GM18870 (cell line): ENCODE results near the gene BORCS8.
"Not testable (repeated sequence)": the region's sequence is repeated elsewhere in the genome, so short reads cannot be mapped to it uniquely, and the experiment has no call there.

Source experiments
- ATAC-seq: cut with Tn5 transposase; IDR thresholded peaks from one replicate; pipeline ENCODE4 v1.9.1; 2021; ENCODE audit warnings: moderate library complexity; ENCODE audit not compliant: unreplicated experiment

The BORCS8 gene

GRCh38 chr19:19192078-19192882 is at the start of gene BORCS8, which contains the start of gene RFXANK:
BORCS8 (minus strand) TSS chr19:19192152; CDS start chr19:19192117, 35 bp downstream.
RFXANK (plus strand) TSS chr19:19192258; CDS start chr19:19193947, 1,689 bp downstream.
- ATAC-seq: peak; percentile 73

GRCh38 chr19:19240476-19240875 is 48.5 kb upstream of the BORCS8 start:
- ATAC-seq: no peak

GRCh38 chr19:19239675-19240074 is 47.7 kb upstream of the BORCS8 start:
- no peak for ATAC-seq

- ATAC-seq: no peak
Measured at GRCh38 chr19:19238126-19238894, 46.4 kb upstream of the BORCS8 start.

GRCh38 chr19:19236173-19236572 is 44.2 kb upstream of the BORCS8 start:
- ATAC-seq: no peak

GRCh38 chr19:19234220-19234816 is 42.4 kb upstream of the BORCS8 start:
- no peak for ATAC-seq

- ATAC-seq: no peak
Measured at GRCh38 chr19:19232261-19232721, 40.3 kb upstream of the BORCS8 start.

- no peak for ATAC-seq
Measured at GRCh38 chr19:19230999-19231398, 39.0 kb upstream of the BORCS8 start.

- ATAC-seq: no peak
Measured at GRCh38 chr19:19229701-19230100, 37.7 kb upstream of the BORCS8 start.

- ATAC-seq: no peak
Measured at GRCh38 chr19:19227217-19227616, 35.3 kb upstream of the BORCS8 start.

GRCh38 chr19:19226663-19227062 is 34.7 kb upstream of the BORCS8 start:
- no peak for ATAC-seq

GRCh38 chr19:19226204-19226603 is 34.3 kb upstream of the BORCS8 start:
- no peak for ATAC-seq

- no peak for ATAC-seq
Measured at GRCh38 chr19:19224852-19225494, 33.0 kb upstream of the BORCS8 start.

GRCh38 chr19:19224150-19224851 is 32.3 kb upstream of the BORCS8 start:
- no peak for ATAC-seq

GRCh38 chr19:19223636-19224035 is 31.7 kb upstream of the BORCS8 start:
- no peak for ATAC-seq

- no peak for ATAC-seq
Measured at GRCh38 chr19:19223060-19223459, 31.1 kb upstream of the BORCS8 start.

GRCh38 chr19:19221000-19221399 is 29.0 kb upstream of the BORCS8 start:
- not testable (repeated sequence) for ATAC-seq

- ATAC-seq: no peak
Measured at GRCh38 chr19:19218911-19219310, 27.0 kb upstream of the BORCS8 start.

- no peak for ATAC-seq
Measured at GRCh38 chr19:19217099-19217498, 25.1 kb upstream of the BORCS8 start.

- no peak for ATAC-seq
Measured at GRCh38 chr19:19215792-19216191, 23.8 kb upstream of the BORCS8 start.
